H9 (cell line): ENCODE data around the gene DBH. TPM values are rescaled to one million over a fixed set of nuclear protein-coding genes. Genes with fewer than 3 reads are reported as not detected.

Experiments
- DNase-seq: peaks from one replicate; pipeline ENCODE4 v3.0.0-alpha.2; 2017
- H2AFZ ChIP-seq: one replicate; pipeline ENCODE4 v1.6.1; 2013; ENCODE audit warnings: mild to moderate bottlenecking, low read length, control low read depth, moderate library complexity
- H2AK5ac ChIP-seq: 2 replicates; pipeline ENCODE4 v1.6.1; 2013; ENCODE audit warnings: low read length, control low read depth, mixed read lengths; ENCODE audit not compliant: insufficient read length
- H2BK120ac ChIP-seq: one replicate; pipeline ENCODE4 v1.6.1; 2013; ENCODE audit warnings: low read depth, mild to moderate bottlenecking, low read length, control low read depth, inconsistent platforms; ENCODE audit not compliant: poor library complexity, severe bottlenecking
- H2BK12ac ChIP-seq: 2 replicates; pipeline ENCODE4 v1.6.1; 2013; ENCODE audit warnings: low read length, control low read depth, mixed read lengths, low read depth; ENCODE audit not compliant: insufficient read length
- H2BK15ac ChIP-seq: 2 replicates; pipeline ENCODE4 v1.6.1; 2013; ENCODE audit warnings: low read depth, low read length, control low read depth
- H2BK20ac ChIP-seq: one replicate; pipeline ENCODE4 v1.6.1; 2013; ENCODE audit warnings: low read depth, mild to moderate bottlenecking, low read length, control low read depth, inconsistent platforms; ENCODE audit not compliant: poor library complexity, severe bottlenecking
- H2BK5ac ChIP-seq: 2 replicates; pipeline ENCODE4 v1.6.1; 2013; ENCODE audit warnings: low read length, control low read depth, mixed read lengths; ENCODE audit not compliant: insufficient read length
- H3K14ac ChIP-seq: 2 replicates; pipeline ENCODE4 v1.6.1; 2013; ENCODE audit warnings: low read length, control low read depth; ENCODE audit not compliant: insufficient read depth
- H3K18ac ChIP-seq: 2 replicates; pipeline ENCODE4 v1.6.1; 2013; ENCODE audit warnings: low read depth, mild to moderate bottlenecking, mixed read lengths, low read length, control low read depth; ENCODE audit not compliant: insufficient read length
- H3K23ac ChIP-seq: 2 replicates; pipeline ENCODE4 v1.6.1; 2013; ENCODE audit warnings: low read length, control low read depth, mixed read lengths, low read depth; ENCODE audit not compliant: insufficient read length
- H3K23me2 ChIP-seq: 2 replicates; pipeline ENCODE4 v1.6.1; 2013; ENCODE audit warnings: low read depth, mild to moderate bottlenecking, mixed read lengths, low read length, control low read depth; ENCODE audit not compliant: insufficient read length, poor library complexity, severe bottlenecking
- H3K27ac ChIP-seq: 2 replicates; pipeline ENCODE4 v1.5.1; 2013; ENCODE audit warnings: low read length, control low read depth, mixed read lengths, low read depth; ENCODE audit not compliant: insufficient read length
- H3K27me3 ChIP-seq: 2 replicates; pipeline ENCODE4 v1.6.1; 2013; ENCODE audit warnings: low read length, control low read depth, inconsistent platforms; ENCODE audit not compliant: insufficient read depth
- H3K4ac ChIP-seq: 2 replicates; pipeline ENCODE4 v1.6.1; 2013; ENCODE audit warnings: low read depth, mild to moderate bottlenecking, control low read depth, inconsistent platforms, low read length, moderate library complexity
- H3K4me1 ChIP-seq: 2 replicates; pipeline ENCODE4 v1.6.1; 2013; ENCODE audit warnings: low read length, control low read depth, inconsistent platforms; ENCODE audit not compliant: insufficient read depth
- H3K4me2 ChIP-seq: 2 replicates; pipeline ENCODE4 v1.6.1; 2013; ENCODE audit warnings: low read length, control low read depth, mixed read lengths; ENCODE audit not compliant: insufficient read length, insufficient read depth
- H3K56ac ChIP-seq: 2 replicates; pipeline ENCODE4 v1.6.1; 2013; ENCODE audit warnings: low read depth, mild to moderate bottlenecking, mixed read lengths, low read length, control low read depth; ENCODE audit not compliant: insufficient read length
- H3K79me1 ChIP-seq: 2 replicates; pipeline ENCODE4 v1.6.1; 2013; ENCODE audit warnings: low read depth, mild to moderate bottlenecking, moderate library complexity, low read length, control low read depth, inconsistent platforms; ENCODE audit not compliant: insufficient read depth, poor library complexity, severe bottlenecking
- H3K79me2 ChIP-seq: 2 replicates; pipeline ENCODE4 v1.6.1; 2013; ENCODE audit warnings: low read length, control low read depth, inconsistent platforms; ENCODE audit not compliant: insufficient read depth
- H3K9ac ChIP-seq: 2 replicates; pipeline ENCODE4 v1.6.1; 2013; ENCODE audit warnings: low read length, control low read depth, mixed read lengths; ENCODE audit not compliant: insufficient read length; ENCODE audit errors: extremely low read depth
- H3K9me3 ChIP-seq: one replicate; pipeline ENCODE4 v1.6.1; 2013; ENCODE audit warnings: low read depth, low read length, inconsistent platforms; ENCODE audit not compliant: control insufficient read depth
- H3T11ph ChIP-seq: one replicate; pipeline ENCODE4 v1.6.1; 2013; ENCODE audit warnings: mild to moderate bottlenecking, low read length, control low read depth, inconsistent platforms
- H4K20me1 ChIP-seq: one replicate; pipeline ENCODE4 v1.6.1; 2013; ENCODE audit not compliant: control insufficient read depth, insufficient read length, insufficient read depth
- H4K5ac ChIP-seq: 2 replicates; pipeline ENCODE4 v1.6.1; 2013; ENCODE audit warnings: low read depth, mild to moderate bottlenecking, mixed read lengths, low read length, control low read depth; ENCODE audit not compliant: insufficient read length
- H4K8ac ChIP-seq: replicated peaks from 2 replicates; pipeline ENCODE4 v1.6.1; 2013; ENCODE audit warnings: low read length, control low read depth, mixed read lengths, low read depth; ENCODE audit not compliant: insufficient read length
- H4K91ac ChIP-seq: 2 replicates; pipeline ENCODE4 v1.6.1; 2013; ENCODE audit warnings: low read depth, mild to moderate bottlenecking, moderate library complexity, mixed read lengths, low read length, control low read depth; ENCODE audit not compliant: insufficient read length
- H3K27ac Mint-ChIP-seq, 3 experiments: 2 replicates in 2 of 3; 3 replicates in 1 of 3; pipeline ENCODE4 v1.8.0; 2020 to 2021; ENCODE audit warnings: mixed read lengths in 3 of 3, mild to moderate bottlenecking in 1 of 3, moderate library complexity in 1 of 3
- H3K27me3 Mint-ChIP-seq: 2 replicates; pipeline ENCODE4 v1.8.0; 2021; ENCODE audit warnings: low read depth, mild to moderate bottlenecking, moderate library complexity, mixed read lengths
- H3K36me3 Mint-ChIP-seq, 3 experiments: 2 replicates in 2 of 3; 3 replicates in 1 of 3; pipeline ENCODE4 v1.8.0; 2020 to 2021; ENCODE audit warnings: low read depth in 3 of 3, mixed read lengths in 3 of 3; ENCODE audit not compliant: insufficient read depth in 1 of 3
- H3K4me1 Mint-ChIP-seq, 2 experiments: 2 replicates each; pipeline ENCODE4 v1.8.0; 2020; ENCODE audit warnings: mixed read lengths in 2 of 2
- H3K4me3 Mint-ChIP-seq, 2 experiments: 2 replicates in 1 of 2; 3 replicates in 1 of 2; pipeline ENCODE4 v1.8.0; 2020 to 2021; ENCODE audit warnings: mild to moderate bottlenecking in 2 of 2, mixed read lengths in 2 of 2, moderate library complexity in 1 of 2
- H3K9me3 Mint-ChIP-seq, 2 experiments: 2 replicates in 1 of 2; 3 replicates in 1 of 2; pipeline ENCODE4 v1.8.0; 2020; ENCODE audit warnings: mild to moderate bottlenecking in 2 of 2, mixed read lengths in 2 of 2, moderate library complexity in 1 of 2
- whole genome bisulfite sequencing: extraction: QIAGEN DNeasy Blood & Tissue Kit; methylation state at CpG from one replicate; pipeline ENCODE4 v1.1.7; 2013; ENCODE audit warnings: missing lambda C conversion rate, low lambda C conversion rate, mixed read lengths; ENCODE audit not compliant: insufficient read length; ENCODE audit errors: extremely low coverage; 5-methylcytosine and 5-hydroxymethylcytosine counted together
- total RNA-seq: library from RNA; stranded (reverse); gene quantifications from 2 replicates; pipeline ENCODE4 v1.2.1, GENCODE V29; 2021
- TF ChIP-seq, protein P1 (sequence below): fragments of 200-600 bp; sonication (generic); conservative IDR thresholded peaks from 3 replicates; pipeline ENCODE4 v1.8.0; 2021; ENCODE audit warnings: antibody characterized with exemption, mild to moderate bottlenecking

DBH gene
- total RNA-seq, 1 experiment from 2014 or later, result not detected

DNA sequence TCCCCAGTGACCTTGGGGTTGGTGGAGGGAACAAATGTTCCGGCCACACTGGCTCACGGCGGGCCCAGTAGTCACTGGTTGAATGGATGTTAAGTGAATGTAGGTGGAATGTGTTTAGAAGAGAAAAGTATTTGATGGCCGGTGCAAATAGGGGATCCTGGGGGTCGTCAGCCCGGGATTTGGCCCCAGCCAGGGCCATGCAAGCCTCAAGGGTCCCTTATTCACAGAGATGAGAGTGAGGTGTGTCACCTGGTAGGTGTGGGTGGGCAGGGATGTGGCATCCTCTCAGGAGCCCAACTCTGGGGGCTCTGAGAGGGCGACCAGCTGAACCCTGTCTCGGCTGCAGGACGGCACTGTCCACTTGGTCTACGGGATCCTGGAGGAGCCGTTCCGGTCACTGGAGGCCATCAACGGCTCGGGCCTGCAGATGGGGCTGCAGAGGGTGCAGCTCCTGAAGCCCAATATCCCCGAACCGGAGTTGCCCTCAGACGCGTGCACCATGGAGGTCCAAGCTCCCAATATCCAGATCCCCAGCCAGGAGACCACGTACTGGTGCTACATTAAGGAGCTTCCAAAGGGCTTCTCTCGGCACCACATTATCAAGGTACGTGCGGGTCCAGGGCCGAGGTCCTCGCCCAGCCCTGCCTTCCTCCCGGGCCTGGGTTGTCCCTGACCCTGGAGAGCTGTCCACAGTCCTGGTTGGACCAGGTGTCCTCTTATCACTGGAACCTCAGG lies 5.9 kb downstream of the DBH start:
- Histone ChIP-seq H3K9ac (no peak overlapping the region), H4K8ac (no peak overlapping the region), H2BK120ac (no peak overlapping the region), H3K4me1 (no peaks in the 10 kb centered on the region; the same call in 1 of the 2 replicates), H3K14ac (no peak overlapping the region), H3K79me1 (no peaks in the 10 kb centered on the region), H2AK5ac (no peak overlapping the region), H3K79me2 (no peaks in the 10 kb centered on the region), H4K91ac (no peak overlapping the region), H3K23ac (no peak overlapping the region), H4K20me1 (no peaks in the 10 kb centered on the region), H3K56ac (no peak overlapping the region), H2BK5ac (no peak overlapping the region), H3K18ac (no peak overlapping the region), H3K9me3 (no peaks in the 10 kb centered on the region), H3K27me3 (no peaks in the 10 kb centered on the region), H2BK20ac (no peak overlapping the region), H2AFZ (no peak overlapping the region), H2BK12ac (no peak overlapping the region), H3K4me2 (no peak overlapping the region), H4K5ac (no peak overlapping the region), H2BK15ac (no peak overlapping the region), H3T11ph (no peak overlapping the region), H3K23me2 (no peaks in the 10 kb centered on the region), H3K4ac (no peak overlapping the region), H3K27ac (no peak overlapping the region)
- no peak for DNase-seq
- WGBS, result 100% methylated on average over 1 of the region's 25 CpGs
- H3K4me1 Mint-ChIP-seq, result peaks cover 20 to 29% of the 10 kb centered on the region in 2 experiments
- no peaks in the 10 kb centered on the region for H3K9me3 Mint-ChIP-seq
- TF ChIP-seq, protein P1, sequence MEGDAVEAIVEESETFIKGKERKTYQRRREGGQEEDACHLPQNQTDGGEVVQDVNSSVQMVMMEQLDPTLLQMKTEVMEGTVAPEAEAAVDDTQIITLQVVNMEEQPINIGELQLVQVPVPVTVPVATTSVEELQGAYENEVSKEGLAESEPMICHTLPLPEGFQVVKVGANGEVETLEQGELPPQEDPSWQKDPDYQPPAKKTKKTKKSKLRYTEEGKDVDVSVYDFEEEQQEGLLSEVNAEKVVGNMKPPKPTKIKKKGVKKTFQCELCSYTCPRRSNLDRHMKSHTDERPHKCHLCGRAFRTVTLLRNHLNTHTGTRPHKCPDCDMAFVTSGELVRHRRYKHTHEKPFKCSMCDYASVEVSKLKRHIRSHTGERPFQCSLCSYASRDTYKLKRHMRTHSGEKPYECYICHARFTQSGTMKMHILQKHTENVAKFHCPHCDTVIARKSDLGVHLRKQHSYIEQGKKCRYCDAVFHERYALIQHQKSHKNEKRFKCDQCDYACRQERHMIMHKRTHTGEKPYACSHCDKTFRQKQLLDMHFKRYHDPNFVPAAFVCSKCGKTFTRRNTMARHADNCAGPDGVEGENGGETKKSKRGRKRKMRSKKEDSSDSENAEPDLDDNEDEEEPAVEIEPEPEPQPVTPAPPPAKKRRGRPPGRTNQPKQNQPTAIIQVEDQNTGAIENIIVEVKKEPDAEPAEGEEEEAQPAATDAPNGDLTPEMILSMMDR, result no peak
- no peaks in the 10 kb centered on the region for H3K36me3 Mint-ChIP-seq
- no peak overlapping the region; a peak in 1 of 7 replicates for H3K27ac Mint-ChIP-seq
- no peak overlapping the region; a peak in 1 of 5 replicates for H3K4me3 Mint-ChIP-seq
- H3K27me3 Mint-ChIP-seq, result peaks cover 8% of the 10 kb centered on the region
